Muscle of arm (tissue), 12 donors: ENCODE results near the gene TMEM255B. TPM values are rescaled to one million over a fixed set of nuclear protein-coding genes. Genes with fewer than 3 reads are reported as not detected.
A peak's percentile ranks its signal among the peaks of the same experiment; 100 is the strongest.
"Not testable (repeated sequence)": the region's sequence is repeated elsewhere in the genome, so short reads cannot be mapped to it uniquely, and the experiment has no call there.

Experiments
- DNase-seq: peaks from one replicate; pipeline ENCODE4 v3.0.0-alpha.2; 2013
- polyA plus RNA-seq, 12 donors: library from polyadenylated mRNA; unstranded; fragments of 120-200 nt; gene quantifications; one replicate each; pipeline ENCODE4 v1.2.1, GENCODE V29; 2013; ENCODE audit not compliant: insufficient read length in 12 of 12

Gene TMEM255B
- polyA plus RNA-seq, 12 donors: 4.6 to 12.2 (median 6.0) TPM; not detected in 2

GRCh38 chr13:113815151-113816058, 56.4 kb downstream of the TMEM255B start:
- no peak for DNase-seq

DNA sequence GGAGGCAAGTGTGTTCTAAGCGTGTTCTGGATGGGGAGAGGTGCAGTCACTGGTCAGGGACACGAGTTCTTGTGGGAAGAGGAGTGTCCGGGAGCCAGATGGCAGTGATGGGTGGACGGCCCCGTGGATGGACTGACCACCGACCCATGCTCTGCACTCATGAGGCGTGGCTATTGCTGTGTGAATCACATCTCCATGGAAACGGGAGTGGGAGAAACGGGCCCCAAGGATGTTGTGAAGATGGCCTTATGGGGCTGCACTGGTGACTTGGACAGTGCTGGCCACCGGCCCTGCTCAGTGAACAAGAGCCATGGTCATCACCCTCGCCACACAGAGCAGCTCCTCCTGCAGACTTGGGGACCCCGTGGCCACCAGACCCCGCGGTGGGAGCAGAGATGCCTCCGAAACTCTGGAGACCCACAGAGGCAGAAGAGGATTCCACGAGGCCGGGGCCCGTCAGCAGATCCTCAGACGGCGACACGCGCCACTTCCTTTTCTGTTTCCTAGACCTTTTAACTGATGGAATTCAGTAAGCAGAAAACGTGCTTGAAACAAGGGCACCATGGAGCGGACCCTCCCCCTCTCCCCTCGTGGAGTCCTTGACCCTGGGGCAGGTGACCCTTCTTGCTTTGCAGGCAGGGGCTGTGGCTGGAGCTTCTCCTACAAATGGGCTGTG, 57.4 kb downstream of the TMEM255B start:
- DNase-seq: no peak

DNA sequence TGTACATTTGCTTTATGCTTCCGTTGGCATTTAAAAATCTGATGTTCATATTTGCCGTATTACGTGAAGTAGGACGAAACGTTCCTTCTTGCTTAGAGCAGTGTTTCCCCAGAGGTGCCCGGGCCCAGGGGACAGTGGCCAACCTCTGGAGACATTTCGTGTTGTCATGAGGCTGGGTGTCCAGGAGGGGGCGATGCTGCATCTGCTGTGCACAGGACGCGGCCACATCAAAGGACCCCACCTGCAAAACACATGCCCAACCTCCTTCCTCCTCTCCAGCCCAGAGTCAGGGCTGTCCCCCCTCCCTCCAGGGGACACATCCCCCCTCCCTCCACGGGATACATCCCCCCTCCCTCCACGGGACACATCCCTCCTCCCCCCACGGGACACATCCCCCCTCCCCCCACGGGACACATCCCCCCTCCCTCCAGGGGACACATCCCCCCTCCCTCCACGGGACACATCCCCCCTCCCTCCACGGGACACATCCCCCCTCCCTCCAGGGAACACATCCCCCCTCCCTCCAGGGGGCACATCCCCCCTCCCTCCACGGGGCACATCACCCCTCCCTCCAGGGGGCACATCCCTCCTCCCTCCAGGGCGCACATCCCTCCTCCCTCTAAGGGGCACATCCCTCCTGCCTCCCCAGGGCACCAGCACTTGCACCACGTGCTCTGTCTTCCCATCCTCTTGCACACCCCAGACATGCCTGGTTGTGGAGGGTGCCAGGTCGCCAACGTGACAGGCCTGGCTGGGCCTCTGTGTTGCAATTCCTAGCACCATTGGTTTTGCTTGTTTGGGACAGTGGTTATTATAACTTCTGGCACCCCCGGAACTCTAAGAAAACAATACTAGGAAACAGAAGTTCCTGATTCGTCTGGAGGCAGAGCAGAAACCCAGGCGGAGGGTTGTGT, 58.2 kb downstream of the TMEM255B start:
- peak; percentile 62 for DNase-seq

DNA sequence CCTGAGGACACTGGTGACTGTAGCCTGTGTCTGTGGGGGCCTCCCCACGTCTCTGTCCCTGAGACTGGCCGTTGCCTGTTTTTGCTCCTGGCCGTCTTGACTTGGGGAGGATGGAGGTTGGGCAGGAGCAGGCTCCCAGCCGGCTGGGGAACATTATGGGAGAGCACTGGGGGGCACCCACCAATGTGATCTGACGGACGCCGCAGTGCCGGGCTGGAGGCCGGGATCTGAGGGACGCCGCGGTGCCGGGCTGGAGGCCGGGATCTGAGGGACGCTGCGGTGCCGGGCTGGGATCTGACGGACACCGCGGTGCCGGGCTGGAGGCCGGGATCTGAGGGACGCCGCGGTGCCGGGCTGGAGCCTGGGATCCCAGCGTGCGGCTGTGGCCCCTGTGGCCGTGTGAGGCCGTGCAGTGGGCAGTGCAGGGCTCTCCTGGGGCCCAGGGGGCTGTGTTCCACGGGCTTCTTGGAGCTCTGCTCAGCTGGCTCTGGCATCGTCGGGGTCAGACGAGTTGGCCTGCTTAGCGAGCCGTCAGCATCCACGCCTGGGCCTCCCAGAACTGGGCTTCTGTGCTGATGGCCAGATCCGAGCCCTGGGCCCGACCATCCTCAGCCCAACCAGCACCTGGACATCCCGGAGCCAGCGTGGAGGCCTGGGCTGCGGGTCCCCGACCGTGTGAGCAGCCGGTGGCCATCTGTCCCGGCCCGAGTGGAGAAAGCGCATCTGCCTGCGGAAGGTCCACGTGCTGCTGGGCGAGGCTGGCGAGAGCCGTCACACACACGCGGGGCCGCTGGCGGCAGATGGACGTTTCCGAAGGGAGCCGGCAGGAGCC, 59.0 kb downstream of the TMEM255B start:
- DNase-seq: no peak

DNA sequence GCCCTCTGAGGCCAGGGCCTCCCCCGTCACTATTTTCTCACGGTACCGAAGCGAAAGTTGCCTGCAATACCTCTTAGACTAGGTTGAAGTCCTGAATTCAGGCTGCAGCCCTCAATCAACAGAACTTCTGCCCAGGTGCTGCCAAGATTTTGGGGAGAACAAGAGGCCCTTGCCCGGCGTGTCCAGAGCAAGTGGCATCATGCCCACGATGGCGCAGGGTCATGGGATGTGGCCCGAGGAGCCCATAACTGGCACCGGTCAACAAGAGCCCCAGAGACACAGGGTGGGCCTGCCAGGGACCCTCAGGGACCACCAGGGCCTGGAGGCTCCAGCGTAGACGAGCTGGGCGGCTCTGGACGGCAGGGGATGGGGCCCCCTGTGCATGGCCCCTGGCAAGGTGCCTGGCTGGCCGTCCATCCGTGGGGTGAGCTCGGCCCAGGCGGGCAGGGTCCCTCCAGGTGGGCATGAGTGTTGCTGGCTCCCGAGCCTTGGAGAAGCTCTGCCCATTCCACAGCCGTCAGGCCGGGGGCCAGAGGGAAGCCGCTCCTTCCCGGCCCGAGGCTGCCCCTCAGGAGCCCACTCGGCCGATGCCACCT, 59.8 kb downstream of the TMEM255B start:
- no peak for DNase-seq

- DNase-seq: no peak
Observed at GRCh38 chr13:113819341-113819730, 60.3 kb downstream of the TMEM255B start.

DNA sequence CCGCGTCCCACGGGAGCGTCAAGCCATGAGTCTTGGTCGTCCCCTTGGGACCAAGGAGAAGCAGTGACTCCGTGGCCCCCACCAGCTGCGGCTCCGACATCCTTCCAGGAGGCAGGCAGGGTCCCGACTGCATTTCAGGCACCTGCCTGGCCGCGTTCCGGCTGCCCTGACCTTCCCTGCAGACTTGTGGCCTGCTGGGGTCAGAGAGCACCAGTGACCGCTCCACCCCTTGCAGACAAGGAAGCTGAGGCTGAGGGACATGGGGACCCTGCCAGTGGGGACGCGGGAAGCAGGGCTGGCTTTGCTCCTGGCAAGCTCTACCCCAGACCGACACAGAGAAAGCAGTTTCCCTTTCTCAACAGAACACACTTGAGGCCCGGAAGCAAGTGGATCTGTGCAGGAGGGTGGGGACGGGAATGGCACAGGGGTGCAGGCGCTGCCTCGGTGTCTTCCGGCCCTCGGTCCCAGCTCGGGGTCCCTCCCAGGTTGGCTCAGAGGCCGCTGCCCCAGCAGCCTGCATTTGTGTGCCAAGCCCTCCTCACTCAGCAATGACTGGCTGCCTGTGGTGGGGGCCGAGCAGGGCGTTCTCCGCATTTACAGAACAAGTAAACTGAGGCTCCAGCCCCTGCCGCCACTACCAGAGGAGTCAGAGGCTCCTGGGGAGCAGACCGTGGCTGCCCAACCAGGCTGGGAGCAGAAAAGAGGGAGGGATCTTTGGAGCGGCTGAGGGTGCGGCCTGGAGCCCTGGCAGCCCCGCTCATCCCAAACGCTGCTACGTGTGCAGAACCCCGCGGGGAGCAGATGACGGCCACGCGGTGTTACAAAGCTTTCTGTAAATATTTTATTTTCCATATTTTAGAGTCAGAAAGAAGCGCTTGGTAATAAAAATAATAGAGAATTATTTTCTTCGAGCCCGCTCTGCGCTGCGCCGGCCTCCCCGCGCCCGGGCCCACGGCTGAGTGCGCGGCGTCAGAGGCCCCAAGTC, 61.0 kb downstream of the TMEM255B start:
- DNase-seq: no peak

GRCh38 chr13:113820813-113821651, 62.0 kb downstream of the TMEM255B start:
- DNase-seq: peak; percentile 72

- DNase-seq: no peak
Observed at GRCh38 chr13:113821847-113822246, 62.8 kb downstream of the TMEM255B start.

GRCh38 chr13:113822266-113822665, 63.2 kb downstream of the TMEM255B start:
- DNase-seq: no peak

GRCh38 chr13:113822956-113823744, 64.1 kb downstream of the TMEM255B start:
- DNase-seq: no peak

DNA sequence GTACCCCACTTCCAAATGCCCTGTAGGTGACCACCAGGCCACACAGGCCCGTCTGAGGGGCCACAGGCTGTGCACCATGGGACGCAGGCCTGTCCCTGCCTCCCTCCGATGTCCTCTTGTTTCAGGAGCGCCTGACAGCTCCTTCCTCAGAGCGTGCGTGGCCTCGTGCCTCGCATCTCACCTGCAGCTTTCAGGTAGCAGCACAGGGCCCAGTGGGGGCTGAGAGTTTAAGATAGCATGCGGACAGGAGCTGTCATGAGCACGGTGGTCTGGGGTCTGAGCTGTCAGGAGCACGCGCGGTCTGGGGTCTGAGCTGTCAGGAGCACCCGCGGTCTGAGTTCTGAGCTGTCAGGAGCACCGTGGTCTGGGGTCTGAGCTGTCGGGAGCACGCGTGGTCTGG, 64.7 kb downstream of the TMEM255B start:
- DNase-seq: no peak

GRCh38 chr13:113825841-113826240, 66.8 kb downstream of the TMEM255B start:
- no peak for DNase-seq

DNA sequence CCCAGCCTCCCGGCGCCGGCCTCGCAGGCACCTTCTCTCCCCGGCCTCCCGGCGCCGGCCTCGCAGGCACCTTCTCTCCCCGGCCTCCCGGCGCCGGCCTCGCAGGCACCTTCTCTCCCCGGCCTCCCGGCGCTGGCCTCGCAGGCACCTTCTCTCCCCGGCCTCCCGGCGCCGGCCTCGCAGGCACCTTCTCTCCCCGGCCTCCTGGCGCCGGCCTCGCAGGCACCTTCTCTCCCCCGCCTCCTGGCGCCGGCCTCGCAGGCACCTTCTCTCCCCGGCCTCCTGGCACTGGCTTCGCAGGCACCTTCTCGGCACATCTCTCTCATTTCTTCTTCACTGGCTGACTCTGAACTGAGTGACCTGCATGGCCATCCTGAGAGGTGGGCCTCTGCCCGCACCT, 67.4 kb downstream of the TMEM255B start:
- not testable (repeated sequence) for DNase-seq

DNA sequence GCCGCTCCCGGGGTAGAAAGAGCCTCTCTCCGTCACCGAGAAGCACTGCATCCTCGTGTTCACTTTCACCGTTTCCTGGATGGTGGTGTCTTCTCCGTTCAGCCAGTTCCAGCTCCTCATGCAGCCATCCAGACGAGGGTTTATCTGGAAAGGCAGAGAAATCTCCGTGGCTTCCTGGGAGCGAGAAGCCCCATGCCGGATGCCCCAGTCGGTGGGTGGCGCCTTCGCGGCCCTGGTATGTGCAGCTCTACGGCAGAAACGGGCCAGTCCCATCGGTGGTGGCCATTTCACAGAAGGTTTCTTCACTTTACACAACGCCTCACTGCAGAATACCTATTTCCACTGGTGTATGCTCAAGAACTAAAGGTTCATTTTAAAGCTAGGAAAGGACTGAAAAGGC, 68.0 kb downstream of the TMEM255B start:
- no peak for DNase-seq

DNA sequence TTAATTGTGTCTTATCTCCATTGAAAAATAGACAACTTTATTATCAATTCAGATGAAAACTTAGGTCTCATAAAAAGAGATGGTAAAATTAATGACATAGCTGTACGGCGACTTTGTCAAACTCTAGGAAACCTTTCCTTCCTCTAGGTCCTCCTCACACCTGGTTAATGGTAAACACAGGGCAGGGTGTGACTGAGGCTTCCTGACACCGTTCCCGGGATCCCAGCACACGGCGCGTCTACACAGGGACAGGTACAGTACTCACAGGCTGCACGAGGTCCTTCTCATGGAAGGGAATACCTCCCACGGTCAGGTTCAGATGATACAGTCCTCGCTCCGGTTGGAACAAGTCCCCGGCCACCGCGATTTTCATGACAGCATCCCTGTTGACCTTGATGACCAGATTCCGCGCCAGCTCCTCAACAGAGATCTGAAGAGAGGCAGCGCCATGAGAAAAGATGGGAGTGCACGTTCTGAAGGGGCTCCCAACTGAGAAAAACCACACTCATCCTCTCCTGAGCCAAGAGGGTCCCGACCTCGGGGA, 69.3 kb downstream of the TMEM255B start:
- DNase-seq: no peak

- DNase-seq: not testable (repeated sequence)
Observed at GRCh38 chr13:113830426-113830950, 71.5 kb downstream of the TMEM255B start.
